Measurements from ENCODE around the gene TUB.
A peak's percentile ranks its signal among the peaks of the same experiment; 100 is the strongest.

The TUB gene

GRCh38 chr11:8122173-8122764, 41.3 kb downstream of the TUB start:
- Histone ChIP-seq H3K27ac (ENCODE audit: poor library complexity, severe bottlenecking) (no peak overlapping the region), H3K27me3 (ENCODE audit: insufficient read depth, poor library complexity, severe bottlenecking) (no peaks in the 10 kb centered on the region), H3K4me3 (ENCODE audit: severe bottlenecking) (no peak overlapping the region), H3K9me3 (ENCODE audit: severe bottlenecking) (no peaks in the 10 kb centered on the region), H3K4me1 (ENCODE audit: insufficient read depth, poor library complexity, severe bottlenecking) (no peaks in the 10 kb centered on the region), H3K36me3 (ENCODE audit: low read depth) (no peaks in the 10 kb centered on the region)
- DNase-seq (ENCODE audit: low spot score) (no peak), ATAC-seq (ENCODE audit: low read depth) (no peak)
- no peak for TF ChIP-seq CTCF (IDR thresholded peaks at IDR 0.05; ENCODE audit: poor library complexity, severe bottlenecking)

- Histone ChIP-seq H3K27ac (ENCODE audit: poor library complexity, severe bottlenecking) (no peak overlapping the region), H3K4me3 (ENCODE audit: severe bottlenecking) (no peak overlapping the region), H3K27me3 (ENCODE audit: insufficient read depth, poor library complexity, severe bottlenecking) (peaks cover 4% of the 10 kb centered on the region), H3K9me3 (ENCODE audit: severe bottlenecking) (no peaks in the 10 kb centered on the region), H3K4me1 (ENCODE audit: insufficient read depth, poor library complexity, severe bottlenecking) (no peaks in the 10 kb centered on the region), H3K36me3 (ENCODE audit: low read depth) (no peaks in the 10 kb centered on the region)
- DNase-seq (ENCODE audit: low spot score) (no peak), ATAC-seq (ENCODE audit: low read depth) (no peak)
- no peak for TF ChIP-seq CTCF (IDR thresholded peaks at IDR 0.05; ENCODE audit: poor library complexity, severe bottlenecking)
These were observed 45.8 kb downstream of the TUB start for GRCh38 chr11:8126649-8127289.

- DNase-seq (ENCODE audit: low spot score) (no peak), ATAC-seq (ENCODE audit: low read depth) (no peak)
- no peak overlapping the region for H3K4me3 ChIP-seq (ENCODE audit: severe bottlenecking)
- no peak overlapping the region for H3K27ac ChIP-seq (ENCODE audit: poor library complexity, severe bottlenecking)
- H3K9me3 ChIP-seq (ENCODE audit: severe bottlenecking) = no peaks in the 10 kb centered on the region
- H3K4me1 ChIP-seq (ENCODE audit: insufficient read depth, poor library complexity, severe bottlenecking) = no peaks in the 10 kb centered on the region
- H3K36me3 ChIP-seq (ENCODE audit: low read depth) = no peaks in the 10 kb centered on the region
- H3K27me3 ChIP-seq (ENCODE audit: insufficient read depth, poor library complexity, severe bottlenecking) = peaks cover 4% of the 10 kb centered on the region
- TF ChIP-seq CTCF (IDR thresholded peaks at IDR 0.05; ENCODE audit: poor library complexity, severe bottlenecking) = no peak
These were observed 46.4 kb downstream of the TUB start for GRCh38 chr11:8127447-8127846.

- TF ChIP-seq CTCF (IDR thresholded peaks at IDR 0.05; ENCODE audit: poor library complexity, severe bottlenecking) = no peak
- H3K36me3 ChIP-seq (ENCODE audit: low read depth) = no peaks in the 10 kb centered on the region
- no peak for DNase-seq (ENCODE audit: low spot score)
- H3K27ac ChIP-seq (ENCODE audit: poor library complexity, severe bottlenecking) = peak overlapping the region; percentile 58
- no peak overlapping the region for H3K4me3 ChIP-seq (ENCODE audit: severe bottlenecking)
- ATAC-seq (ENCODE audit: low read depth) = peak; percentile 67
- peaks cover 5% of the 10 kb centered on the region for H3K9me3 ChIP-seq (ENCODE audit: severe bottlenecking)
- peaks cover 13% of the 10 kb centered on the region for H3K4me1 ChIP-seq (ENCODE audit: insufficient read depth, poor library complexity, severe bottlenecking)
- no peaks in the 10 kb centered on the region for H3K27me3 ChIP-seq (ENCODE audit: insufficient read depth, poor library complexity, severe bottlenecking)
These were observed 57.5 kb downstream of the TUB start for GRCh38 chr11:8138526-8138925.

DNA sequence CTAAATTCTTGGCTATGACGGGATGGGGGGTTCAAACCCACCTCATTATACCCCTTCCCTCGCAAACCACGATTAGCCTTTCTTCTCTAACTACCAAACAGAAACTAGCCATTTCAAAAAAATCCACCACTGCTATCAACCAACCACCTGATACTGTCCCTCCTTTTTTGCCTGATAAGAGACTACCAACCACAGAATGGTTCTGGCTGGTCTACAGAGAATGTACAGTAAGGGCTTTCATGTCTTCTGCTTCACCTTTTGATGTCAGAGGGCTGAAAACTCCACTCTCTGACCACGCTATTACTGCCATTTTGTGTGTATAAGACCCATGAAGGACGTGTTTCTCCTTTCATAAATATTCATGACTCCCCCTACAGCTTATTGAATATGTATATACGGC, 68.7 kb downstream of the TUB start:
- no peaks in the 10 kb centered on the region for H3K36me3 ChIP-seq (ENCODE audit: low read depth)
- no peaks in the 10 kb centered on the region for H3K9me3 ChIP-seq (ENCODE audit: severe bottlenecking)
- ATAC-seq (ENCODE audit: low read depth) (no peak), DNase-seq (ENCODE audit: low spot score) (no peak)
- TF ChIP-seq CTCF (IDR thresholded peaks at IDR 0.05; ENCODE audit: poor library complexity, severe bottlenecking) = no peak
- H3K4me3 ChIP-seq (ENCODE audit: severe bottlenecking) = no peak overlapping the region
- H3K4me1 ChIP-seq (ENCODE audit: insufficient read depth, poor library complexity, severe bottlenecking) = no peaks in the 10 kb centered on the region
- H3K27ac ChIP-seq (ENCODE audit: poor library complexity, severe bottlenecking) = no peak overlapping the region
- no peaks in the 10 kb centered on the region for H3K27me3 ChIP-seq (ENCODE audit: insufficient read depth, poor library complexity, severe bottlenecking)

Measured in RWPE2 (cell line).